Esophagus muscularis mucosa (tissue), 3 donors: ENCODE results near the gene GPAT2.
"Not testable (repeated sequence)": the region's sequence is repeated elsewhere in the genome, so short reads cannot be mapped to it uniquely, and the experiment has no call there.

Experiments
- EP300 ChIP-seq: sonication (generic); formaldehyde crosslinking; IDR thresholded peaks from one replicate; pipeline ENCODE4 v1.6.1; 2017; ENCODE audit warnings: antibody characterized with exemption
- POLR2A ChIP-seq: fragments of 450-650 bp; IDR thresholded peaks from one replicate; pipeline ENCODE4 v1.6.1; 2017; ENCODE audit warnings: antibody characterized with exemption, moderate library complexity, mild to moderate bottlenecking, low read depth
- POLR2AphosphoS5 ChIP-seq, 2 donors: sonication (generic); formaldehyde crosslinking; IDR thresholded peaks; one replicate each; pipeline ENCODE4 v1.6.1; 2017; ENCODE audit warnings: antibody characterized with exemption in 2 of 2

- TF ChIP-seq POLR2A; POLR2AphosphoS5 (IDR thresholded peaks at IDR 0.05); EP300: not testable (repeated sequence)
Observed at GRCh38 chr2:96067098-96067660, 32.5 kb upstream of the GPAT2 start.
